OCI-LY7 (cell line): Measurements from ENCODE around the gene RSPH3. TPM values are rescaled to one million over a fixed set of nuclear protein-coding genes. Genes with fewer than 3 reads are reported as not detected.
A peak's percentile ranks its signal among the peaks of the same experiment; 100 is the strongest.

Source experiments
- BruUV-seq: library from RNA; stranded (reverse); fragments of 400-500 nt; replicated peaks from 2 replicates; lab custom pipeline; 2021; lab: Mats Ljungman, UMichigan
- CTCF ChIA-PET: fragments of 300-600 bp; sonication (Branson Sonifier 250); formaldehyde crosslinking; loops from one replicate; lab custom pipeline; 2022; ENCODE audit warnings: antibody characterized with exemption; ENCODE audit not compliant: unreplicated experiment; lab: Charles Lee
- POLR2A ChIA-PET: fragments of 300-600 bp; sonication (Branson Sonifier 250); formaldehyde crosslinking; loops from one replicate; lab custom pipeline; 2022; ENCODE audit warnings: antibody characterized with exemption; lab: Charles Lee
- DNase-seq: peaks from one replicate; pipeline ENCODE4 v3.0.0-alpha.2; 2015; ENCODE audit warnings: low spot score
- H2AFZ ChIP-seq: fragments of 200-600 bp; sonication (generic), shearing (Covaris generic); 2 replicates; pipeline ENCODE4 v1.6.1; 2014; ENCODE audit warnings: mild to moderate bottlenecking, antibody characterized with exemption, low read length, moderate library complexity
- H3K27ac ChIP-seq: fragments of 200-600 bp; sonication (generic); 2 replicates; pipeline ENCODE4 v1.5.1; 2014; ENCODE audit warnings: mixed run types, low read depth, mild to moderate bottlenecking, moderate library complexity, low read length, inconsistent platforms; ENCODE audit not compliant: poor library complexity, severe bottlenecking
- H3K36me3 ChIP-seq: fragments of 200-600 bp; sonication (generic); 2 replicates; pipeline ENCODE4 v1.6.1; 2014; ENCODE audit warnings: mild to moderate bottlenecking, antibody characterized with exemption, low read length, moderate library complexity, mixed read lengths; ENCODE audit not compliant: insufficient read depth
- H3K4me1 ChIP-seq: fragments of 200-600 bp; sonication (generic); 2 replicates; pipeline ENCODE4 v1.5.1; 2014; ENCODE audit warnings: mild to moderate bottlenecking, low read length; ENCODE audit not compliant: insufficient read depth, poor library complexity, severe bottlenecking
- H3K4me2 ChIP-seq: fragments of 200-600 bp; sonication (generic); 2 replicates; pipeline ENCODE4 v1.6.1; 2014; ENCODE audit warnings: mild to moderate bottlenecking, low read length
- H3K4me3 ChIP-seq: fragments of 200-600 bp; sonication (generic); 2 replicates; pipeline ENCODE4 v1.5.1; 2014; ENCODE audit warnings: mild to moderate bottlenecking, low read depth, low read length; ENCODE audit not compliant: poor library complexity, severe bottlenecking
- H3K79me2 ChIP-seq: fragments of 200-600 bp; sonication (generic); 2 replicates; pipeline ENCODE4 v1.6.1; 2016; ENCODE audit warnings: low read depth, mild to moderate bottlenecking, low read length, moderate library complexity, mixed read lengths; ENCODE audit not compliant: insufficient read depth
- H3K9me2 ChIP-seq: fragments of 200-600 bp; sonication (generic); 2 replicates; pipeline ENCODE4 v1.6.1; 2016; ENCODE audit warnings: mild to moderate bottlenecking, low read length, mixed read lengths; ENCODE audit not compliant: insufficient read depth
- H3K9me3 ChIP-seq: fragments of 200-600 bp; sonication (generic); 2 replicates; pipeline ENCODE4 v1.6.1; 2014; ENCODE audit warnings: mild to moderate bottlenecking, mixed run types, low read length, mixed read lengths
- H4K20me1 ChIP-seq: fragments of 200-600 bp; sonication (generic); 2 replicates; pipeline ENCODE4 v1.6.1; 2014; ENCODE audit warnings: mild to moderate bottlenecking, antibody characterized with exemption, low read length, moderate library complexity, mixed read lengths; ENCODE audit not compliant: insufficient read depth
- EZH2phosphoT487 ChIP-seq: fragments of 200-600 bp; sonication (generic); IDR thresholded peaks from 2 replicates; pipeline ENCODE4 v1.6.1; 2018; ENCODE audit warnings: low read depth, borderline replicate concordance, mild to moderate bottlenecking, mixed run types, antibody characterized with exemption, low read length, moderate library complexity, mixed read lengths
- intact Hi-C: fragments of 100-400 bp; cut with micrococcal nuclease; formaldehyde crosslinking; loops from one replicate; pipeline ENCODE4 v1.10.0; 2022; ENCODE audit not compliant: unreplicated experiment
- total RNA-seq, 2 experiments: library from RNA; depleted of rRNA in 1 of 2; stranded (reverse); fragments of >200 nt in 1 of 2; shearing (Covaris generic) in 1 of 2; gene quantifications; 2 replicates each; pipeline ENCODE4 v1.2.3, GENCODE V29; 2014 to 2022
- TF ChIP-seq, protein P1 (sequence below): fragments of 200-600 bp; sonication (generic); conservative IDR thresholded peaks from 2 replicates; pipeline ENCODE4 v1.5.1; 2014; ENCODE audit warnings: mild to moderate bottlenecking, antibody characterized with exemption, low read length, moderate library complexity, mixed read lengths

The RSPH3 gene
- total RNA-seq, 2 experiments from 2014 or later, result 2.7 to 6.5 TPM

DNA sequence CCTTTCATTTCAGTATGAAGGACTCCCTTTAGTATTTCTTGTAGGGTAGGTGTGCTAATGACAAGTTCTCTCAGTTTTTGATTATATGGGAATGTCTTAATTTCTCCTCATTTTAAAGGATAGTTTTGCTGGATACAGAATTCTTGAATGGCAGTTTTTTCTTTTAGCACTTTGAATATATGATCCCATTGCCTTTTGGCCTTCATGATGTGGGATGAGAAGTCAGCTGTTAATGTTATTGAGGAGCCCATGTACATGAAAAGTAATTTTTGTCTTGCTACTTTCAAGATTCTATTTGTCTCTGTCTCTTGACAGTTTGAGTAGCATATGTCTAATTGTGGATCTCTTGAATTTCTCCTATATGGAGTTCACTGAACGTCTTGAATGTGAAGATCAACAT, 30.9 kb downstream of the RSPH3 start:
- H3K4me1 ChIP-seq, result peaks cover 4% of the 10 kb centered on the region
- no peak overlapping the region for H3K4me2 ChIP-seq
- no peak overlapping the region for H2AFZ ChIP-seq
- BruUV-seq, result no TSS peak
- TF ChIP-seq EZH2phosphoT487, result no peak
- TF ChIP-seq, protein P1, sequence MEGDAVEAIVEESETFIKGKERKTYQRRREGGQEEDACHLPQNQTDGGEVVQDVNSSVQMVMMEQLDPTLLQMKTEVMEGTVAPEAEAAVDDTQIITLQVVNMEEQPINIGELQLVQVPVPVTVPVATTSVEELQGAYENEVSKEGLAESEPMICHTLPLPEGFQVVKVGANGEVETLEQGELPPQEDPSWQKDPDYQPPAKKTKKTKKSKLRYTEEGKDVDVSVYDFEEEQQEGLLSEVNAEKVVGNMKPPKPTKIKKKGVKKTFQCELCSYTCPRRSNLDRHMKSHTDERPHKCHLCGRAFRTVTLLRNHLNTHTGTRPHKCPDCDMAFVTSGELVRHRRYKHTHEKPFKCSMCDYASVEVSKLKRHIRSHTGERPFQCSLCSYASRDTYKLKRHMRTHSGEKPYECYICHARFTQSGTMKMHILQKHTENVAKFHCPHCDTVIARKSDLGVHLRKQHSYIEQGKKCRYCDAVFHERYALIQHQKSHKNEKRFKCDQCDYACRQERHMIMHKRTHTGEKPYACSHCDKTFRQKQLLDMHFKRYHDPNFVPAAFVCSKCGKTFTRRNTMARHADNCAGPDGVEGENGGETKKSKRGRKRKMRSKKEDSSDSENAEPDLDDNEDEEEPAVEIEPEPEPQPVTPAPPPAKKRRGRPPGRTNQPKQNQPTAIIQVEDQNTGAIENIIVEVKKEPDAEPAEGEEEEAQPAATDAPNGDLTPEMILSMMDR, result no peak
- no peaks in the 10 kb centered on the region for H4K20me1 ChIP-seq
- H3K9me2 ChIP-seq, result no peaks in the 10 kb centered on the region
- CTCF ChIA-PET, result no interaction called here
- intact Hi-C loops, result no loop called here
- H3K79me2 ChIP-seq, result no peaks in the 10 kb centered on the region
- peaks cover 24% of the 10 kb centered on the region; the same call in 1 of the 2 replicates for H3K9me3 ChIP-seq
- peak; percentile 21 for DNase-seq
- POLR2A ChIA-PET, result no interaction called here
- no peak overlapping the region for H3K27ac ChIP-seq
- H3K4me3 ChIP-seq, result no peak overlapping the region
- peaks cover 10% of the 10 kb centered on the region; the same call in 1 of the 2 replicates for H3K36me3 ChIP-seq

DNA sequence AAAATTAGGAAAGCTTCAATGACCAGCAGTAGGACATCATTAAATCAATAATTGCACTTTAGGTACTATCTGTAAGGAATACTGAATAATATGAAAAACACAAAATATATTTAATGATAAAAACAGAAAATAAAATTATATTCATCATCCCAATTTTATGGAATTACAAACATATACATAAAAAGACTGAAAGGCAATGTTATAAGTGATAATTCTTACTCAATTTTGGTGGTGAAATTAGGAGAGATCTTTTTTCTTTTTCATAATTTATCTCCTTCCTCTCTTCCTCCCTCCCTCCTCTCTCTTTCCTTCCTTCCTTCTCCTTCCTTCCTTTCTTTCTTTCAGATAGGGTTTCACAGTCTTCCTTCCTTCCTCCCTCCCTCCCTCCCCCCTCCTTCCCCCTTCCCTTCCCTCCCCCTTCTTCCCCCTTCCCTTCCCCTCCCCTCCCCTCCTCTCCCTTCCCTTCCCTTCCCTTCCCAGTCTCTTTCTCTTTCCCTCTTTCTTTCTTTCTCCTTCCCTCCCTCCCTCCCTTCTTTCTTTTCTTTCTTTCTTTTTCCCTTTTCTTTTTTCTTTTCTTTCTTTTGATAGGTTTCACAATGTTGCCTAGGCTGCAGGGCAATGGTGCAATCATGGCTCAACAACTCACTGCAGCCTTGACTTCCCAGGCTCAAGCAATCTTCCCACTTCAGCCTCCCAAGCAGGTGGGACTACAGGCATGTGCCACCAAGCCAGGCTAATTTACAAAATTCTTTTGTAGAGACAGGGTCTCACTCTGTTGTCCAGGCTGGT, 36.8 kb downstream of the RSPH3 start:
- no peak overlapping the region for H3K4me3 ChIP-seq
- H4K20me1 ChIP-seq, result no peaks in the 10 kb centered on the region
- no TSS peak for BruUV-seq
- no peaks in the 10 kb centered on the region for H3K9me2 ChIP-seq
- H3K4me1 ChIP-seq, result peaks cover 14% of the 10 kb centered on the region
- CTCF ChIA-PET, result no interaction called here
- H2AFZ ChIP-seq, result no peak overlapping the region
- H3K36me3 ChIP-seq, result no peaks in the 10 kb centered on the region; the same call in 1 of the 2 replicates
- TF ChIP-seq EZH2phosphoT487, result no peak
- TF ChIP-seq, protein P1, result no peak
- no peaks in the 10 kb centered on the region for H3K79me2 ChIP-seq
- no peak for DNase-seq
- H3K9me3 ChIP-seq, result peaks cover 7% of the 10 kb centered on the region; the same call in 1 of the 2 replicates
- H3K4me2 ChIP-seq, result no peak overlapping the region
- H3K27ac ChIP-seq, result no peak overlapping the region
- POLR2A ChIA-PET, result interaction anchor here (0.7 to 1.3 kb wide), 2 partner anchors 8 to 925 kb away, joined by 5 read pairs; no protein-coding TSS in a partner anchor
- intact Hi-C loops, result no loop called here

DNA sequence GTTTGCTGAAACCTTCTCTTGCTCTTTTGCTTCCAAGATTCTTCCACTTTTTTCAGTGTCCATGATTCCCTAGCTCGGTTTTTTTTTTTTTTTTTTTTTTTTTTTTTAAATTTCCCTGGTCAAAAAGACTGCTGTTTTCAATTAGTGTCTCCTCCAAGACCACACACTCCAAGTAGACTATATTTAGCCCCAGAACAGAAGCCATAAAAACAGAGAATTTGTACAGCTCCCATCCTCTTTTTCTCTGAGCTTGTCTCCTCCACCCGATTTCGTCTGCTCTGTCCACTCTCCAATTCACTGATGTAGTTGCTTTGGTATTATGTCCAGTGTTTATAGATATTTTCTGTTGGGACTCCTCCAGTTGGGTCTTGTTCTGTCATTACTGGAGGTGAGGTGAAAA, 37.6 kb downstream of the RSPH3 start:
- Histone ChIP-seq H3K27ac (no peak overlapping the region), H2AFZ (no peak overlapping the region), H3K4me3 (no peak overlapping the region), H3K9me2 (no peaks in the 10 kb centered on the region), H3K36me3 (no peaks in the 10 kb centered on the region; the same call in 1 of the 2 replicates), H3K9me3 (peaks cover under 1% of the 10 kb centered on the region; the same call in 1 of the 2 replicates), H4K20me1 (no peaks in the 10 kb centered on the region), H3K4me1 (peaks cover 19% of the 10 kb centered on the region), H3K4me2 (no peak overlapping the region), H3K79me2 (no peaks in the 10 kb centered on the region)
- intact Hi-C loops, result no loop called here
- POLR2A ChIA-PET, result interaction anchor here (0.6 to 1.3 kb wide), 7 partner anchors 9 to 926 kb away, joined by 3 to 5 read pairs (median 4); partner anchors contain the start of gene SYTL3
- no TSS peak for BruUV-seq
- no peak for DNase-seq
- no peak for TF ChIP-seq EZH2phosphoT487
- TF ChIP-seq, protein P1, result no peak
- CTCF ChIA-PET, result no interaction called here
